Stimulated activated CD8-positive, alpha-beta memory T cell treated with anti-CD3 and anti-CD28 coated beads, Interleukin-12 subunit alpha, Interleukin-12 subunit beta, amount 100 ng/mL, for 24 hours (primary cell): ENCODE results near the gene MICOS13.
"Not testable (repeated sequence)": the region's sequence is repeated elsewhere in the genome, so short reads cannot be mapped to it uniquely, and the experiment has no call there.

Source experiments
- DNase-seq: peaks from one replicate; pipeline ENCODE4 v3.0.0-alpha.2; 2020; ENCODE audit errors: extremely low read depth

MICOS13 gene

GRCh38 chr19:5680437-5681368 is at the start of gene MICOS13, which contains the start of gene HSD11B1L:
Gene MICOS13, minus strand, starts transcription at chr19:5680516. Its CDS starts 30 bp downstream, at chr19:5680486.
Gene HSD11B1L, plus strand, starts transcription at chr19:5681027. Its CDS starts 3,806 bp downstream, at chr19:5684833.
- peak; percentile 92 for DNase-seq

DNA sequence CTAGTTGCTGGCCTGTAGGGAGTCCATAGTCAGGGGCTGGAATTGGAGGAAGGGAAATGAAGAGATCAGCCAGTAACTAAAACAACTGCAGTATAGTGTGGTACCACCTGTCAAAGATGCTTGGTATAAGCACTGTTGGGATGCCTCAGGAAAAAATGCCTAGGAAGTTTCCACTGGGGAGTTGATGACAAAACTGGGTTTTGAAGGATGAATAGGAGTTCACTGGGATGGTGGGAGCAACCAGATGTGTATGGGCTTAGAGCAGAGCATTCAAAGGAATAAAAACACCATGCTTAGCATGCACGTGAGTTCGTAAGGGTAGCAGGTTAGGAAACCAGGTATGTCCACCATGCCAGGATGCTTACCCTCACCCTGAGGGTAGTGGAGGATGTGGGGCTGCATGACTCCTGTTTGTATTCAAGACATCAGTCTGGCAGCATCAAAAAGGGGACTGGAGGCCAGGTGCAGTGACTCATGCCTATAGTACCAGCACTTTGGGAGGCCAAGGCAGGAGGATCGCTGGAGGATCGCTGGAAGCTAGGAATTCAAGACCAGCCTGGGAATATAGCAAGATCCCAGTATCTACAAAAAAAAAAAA is 47.2 kb upstream of the MICOS13 start:
- DNase-seq, result no peak

- DNase-seq, result peak; percentile 96
Measured at GRCh38 chr19:5719961-5720790, 39.9 kb upstream of the MICOS13 start, which contains the start of the genes CATSPERD and LONP1. Gene CATSPERD, plus strand, starts transcription at chr19:5720637. Its CDS starts 101 bp downstream, at chr19:5720738. Gene LONP1, minus strand, starts transcription at chr19:5720146. Its CDS starts 14 bp downstream, at chr19:5720132.

DNA sequence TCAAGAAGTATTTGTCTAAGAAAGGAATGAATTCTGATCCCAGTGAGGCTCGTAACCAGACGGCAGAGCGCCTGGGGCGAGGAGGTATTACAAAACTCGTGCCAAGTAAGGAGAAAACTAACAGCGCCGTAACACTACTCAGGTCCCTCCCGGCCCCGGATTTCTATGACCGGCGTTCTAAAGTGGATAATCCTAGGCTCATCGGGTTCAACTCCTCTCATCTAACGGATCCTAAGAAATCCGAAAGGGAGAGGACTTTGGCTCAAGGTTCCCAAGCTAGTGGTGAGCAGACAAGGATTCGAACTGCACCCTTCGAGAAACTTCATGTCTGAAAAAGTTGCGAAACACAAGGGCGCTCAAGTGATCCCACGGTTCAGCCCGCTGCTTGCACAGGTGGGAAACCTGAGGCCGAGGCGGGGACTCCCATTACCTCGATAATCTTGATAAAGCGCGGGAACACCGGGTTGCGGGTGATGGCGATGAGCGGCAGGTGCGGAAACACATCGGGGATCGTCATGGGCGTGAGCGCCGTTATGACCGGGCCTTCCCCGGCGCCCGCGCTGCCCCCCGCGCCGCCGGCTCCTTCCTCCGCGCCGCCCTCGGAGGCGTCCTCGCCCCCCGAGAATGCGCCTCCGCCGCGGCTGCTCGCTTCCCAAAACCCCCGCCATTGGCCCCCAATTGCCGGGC is 39.1 kb upstream of the MICOS13 start:
- no peak for DNase-seq

- DNase-seq, result no peak
Measured at GRCh38 chr19:5718579-5719273, 38.4 kb upstream of the MICOS13 start.

- DNase-seq, result no peak
Measured at GRCh38 chr19:5718037-5718578, 37.8 kb upstream of the MICOS13 start.

DNA sequence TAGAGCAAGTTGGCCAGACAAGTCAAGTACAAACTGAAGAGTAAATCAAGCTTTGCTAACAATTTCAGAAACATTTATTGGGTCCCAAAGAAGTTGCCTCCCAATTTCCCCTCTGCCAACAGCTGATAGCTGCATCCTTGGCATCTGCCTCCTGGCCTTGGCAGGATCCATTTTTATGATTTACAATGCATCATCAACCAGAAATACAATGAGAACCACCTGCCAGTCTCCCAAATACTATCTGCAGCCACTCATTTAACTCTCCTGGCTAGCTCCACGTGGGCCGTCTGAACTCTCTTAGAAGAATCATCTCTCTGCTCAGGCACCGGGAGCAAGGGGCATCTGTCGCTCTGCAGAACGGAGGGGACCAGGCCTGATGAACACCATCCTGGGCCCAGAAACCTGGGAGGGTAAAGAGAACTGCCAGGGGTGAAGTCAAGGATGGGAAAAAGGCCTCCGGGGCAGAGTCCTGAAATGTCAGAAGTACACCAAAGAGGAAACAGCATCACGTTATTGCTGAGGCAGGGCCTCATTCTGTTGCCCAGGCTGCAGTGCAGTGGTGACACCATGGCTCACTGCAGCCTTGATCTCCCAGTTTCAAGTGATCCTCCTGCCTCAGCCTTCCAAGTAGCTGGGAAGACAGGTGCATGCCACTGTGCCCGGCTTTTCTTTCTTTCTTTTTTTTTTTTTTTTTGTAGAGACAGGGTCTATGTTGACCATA is 37.1 kb upstream of the MICOS13 start:
- DNase-seq, result no peak

DNA sequence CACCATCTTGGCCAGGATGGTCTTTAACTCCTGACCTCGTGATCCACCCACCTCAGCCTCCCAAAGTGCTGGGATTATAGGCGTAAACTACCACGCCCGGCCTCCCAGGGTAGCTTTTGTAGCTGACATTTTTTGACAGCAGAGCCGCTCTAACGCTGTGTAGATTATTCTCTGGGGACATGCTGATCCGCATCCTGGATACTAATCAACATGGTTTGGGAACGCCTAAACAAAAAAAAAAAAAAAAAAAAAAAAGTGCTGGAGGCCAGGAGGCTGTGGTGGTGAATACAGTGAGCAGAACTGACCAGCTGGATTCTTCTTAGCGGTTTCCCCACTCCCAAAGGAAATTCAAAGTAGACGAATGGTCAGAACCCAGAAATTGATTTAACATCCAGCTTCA is 34.5 kb upstream of the MICOS13 start:
- DNase-seq, result no peak

- no peak for DNase-seq
Measured at GRCh38 chr19:5713228-5713627, 32.9 kb upstream of the MICOS13 start.

DNA sequence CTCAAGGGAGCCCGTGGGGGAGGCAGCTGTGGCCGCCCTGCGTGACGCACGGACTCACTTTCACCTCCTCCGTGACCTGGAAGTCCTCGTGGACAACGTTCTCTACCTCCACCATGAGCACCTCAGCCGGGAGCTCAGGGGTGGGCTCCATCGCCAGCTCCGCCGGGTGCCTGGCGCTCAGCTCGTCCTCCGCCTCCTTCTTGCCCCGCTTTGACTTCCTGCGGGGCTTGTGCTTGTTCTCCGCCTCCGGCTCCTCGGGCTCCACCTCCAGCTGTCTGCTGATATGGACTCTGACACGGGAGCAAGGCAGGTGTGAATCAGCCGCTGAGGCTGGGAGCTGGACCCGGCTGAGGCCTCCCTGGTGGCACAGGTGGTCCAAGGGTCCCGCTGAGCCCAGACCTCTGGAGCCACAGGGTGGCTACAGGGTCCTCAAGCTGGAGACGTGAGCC is 31.4 kb upstream of the MICOS13 start:
- DNase-seq, result no peak

DNA sequence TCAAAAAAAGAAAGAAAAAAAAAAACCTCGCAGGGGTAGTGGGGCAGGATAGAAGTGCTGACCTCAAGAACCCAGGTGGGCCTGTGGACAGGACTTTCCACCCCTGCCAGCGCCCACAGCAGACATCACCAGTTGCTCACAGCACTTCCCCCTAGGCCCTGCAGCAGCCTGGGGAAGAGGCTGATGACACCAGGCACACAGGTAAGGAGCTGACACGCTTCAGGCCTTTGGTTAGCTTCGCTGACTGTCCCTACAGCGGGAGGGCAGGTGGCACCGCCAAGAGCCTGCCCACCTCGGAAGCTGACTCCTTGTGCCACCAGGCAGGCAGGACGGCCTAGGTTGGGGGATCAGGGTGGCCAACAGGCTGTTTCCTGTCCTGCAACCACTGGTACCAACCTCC is 30.7 kb upstream of the MICOS13 start:
- no peak for DNase-seq

- no peak for DNase-seq
Measured at GRCh38 chr19:5707576-5708575, 27.6 kb upstream of the MICOS13 start.

DNA sequence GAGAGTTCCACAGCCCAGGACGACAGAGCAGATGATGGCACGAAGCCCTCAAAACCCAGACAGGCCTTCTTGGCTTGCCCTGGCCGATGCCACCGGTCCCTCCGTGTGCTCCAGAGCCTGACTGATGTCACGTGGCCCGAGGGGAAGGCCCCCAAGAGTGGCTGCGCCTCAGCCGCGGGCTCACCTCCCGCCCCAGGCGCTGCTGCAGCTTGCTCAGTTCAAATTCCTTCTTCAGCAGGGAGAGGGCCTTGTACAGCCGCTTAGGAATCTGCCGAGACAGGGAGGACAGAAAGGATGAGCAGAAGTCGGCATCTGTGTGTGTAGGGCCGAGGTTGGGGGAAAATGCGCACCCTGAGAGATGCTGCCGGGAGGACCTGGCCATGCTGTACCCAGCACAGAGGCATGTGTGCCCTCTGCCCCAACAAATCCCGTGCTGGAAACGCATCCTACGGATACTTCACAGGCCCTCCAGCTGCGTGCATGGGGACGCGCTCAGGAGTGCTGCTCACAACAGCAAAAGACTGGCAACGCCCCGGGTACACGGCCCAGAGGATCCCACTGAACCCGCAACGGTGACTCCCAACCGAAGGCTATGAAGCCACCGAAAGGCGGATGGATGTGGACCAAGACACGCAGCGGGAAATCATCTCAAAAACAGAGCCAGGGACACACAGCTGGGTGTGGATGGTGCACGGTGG is 26.7 kb upstream of the MICOS13 start:
- no peak for DNase-seq

- no peak for DNase-seq
Measured at GRCh38 chr19:5705552-5705951, 25.2 kb upstream of the MICOS13 start.

- DNase-seq, result no peak
Measured at GRCh38 chr19:5703819-5704818, 23.8 kb upstream of the MICOS13 start.

DNA sequence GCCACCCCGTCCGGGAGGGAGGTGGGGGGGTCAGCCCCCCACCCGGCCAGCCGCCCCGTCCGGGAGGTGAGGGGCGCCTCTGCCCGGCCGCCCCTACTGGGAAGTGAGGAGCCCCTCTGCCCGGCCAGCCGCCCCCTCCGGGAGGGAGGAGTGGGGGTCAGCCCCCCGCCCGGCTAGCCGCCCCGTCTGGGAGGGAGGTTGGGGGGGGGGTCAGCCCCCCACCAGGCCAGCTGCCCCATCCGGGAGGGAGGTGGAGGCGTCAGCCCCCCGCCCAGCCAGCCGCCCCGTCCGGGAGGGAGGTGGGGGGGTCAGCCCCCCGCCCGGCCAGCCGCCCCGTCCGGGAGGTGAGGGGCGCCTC is 21.7 kb upstream of the MICOS13 start:
- not testable (repeated sequence) for DNase-seq
